ENCODE measurements around the gene ACSF3.

DNA sequence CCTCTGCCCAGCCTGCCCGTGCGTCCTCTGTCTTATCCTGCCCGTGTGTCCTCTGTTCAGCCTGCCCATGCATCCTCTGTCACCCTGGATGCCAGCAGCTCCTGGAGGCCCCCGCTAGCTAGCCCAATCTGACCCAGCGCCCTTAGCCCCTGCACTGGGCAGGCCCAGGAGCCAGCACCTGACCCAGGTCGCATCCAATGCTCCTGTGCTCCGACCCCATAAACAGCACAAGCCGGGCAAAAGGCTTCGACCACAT is 91.0 kb downstream of the ACSF3 start:
- no peak for TF ChIP-seq EZH2 (IDR thresholded peaks at IDR 0.05; ENCODE audit: low read depth)
- TF ChIP-seq, protein P1, sequence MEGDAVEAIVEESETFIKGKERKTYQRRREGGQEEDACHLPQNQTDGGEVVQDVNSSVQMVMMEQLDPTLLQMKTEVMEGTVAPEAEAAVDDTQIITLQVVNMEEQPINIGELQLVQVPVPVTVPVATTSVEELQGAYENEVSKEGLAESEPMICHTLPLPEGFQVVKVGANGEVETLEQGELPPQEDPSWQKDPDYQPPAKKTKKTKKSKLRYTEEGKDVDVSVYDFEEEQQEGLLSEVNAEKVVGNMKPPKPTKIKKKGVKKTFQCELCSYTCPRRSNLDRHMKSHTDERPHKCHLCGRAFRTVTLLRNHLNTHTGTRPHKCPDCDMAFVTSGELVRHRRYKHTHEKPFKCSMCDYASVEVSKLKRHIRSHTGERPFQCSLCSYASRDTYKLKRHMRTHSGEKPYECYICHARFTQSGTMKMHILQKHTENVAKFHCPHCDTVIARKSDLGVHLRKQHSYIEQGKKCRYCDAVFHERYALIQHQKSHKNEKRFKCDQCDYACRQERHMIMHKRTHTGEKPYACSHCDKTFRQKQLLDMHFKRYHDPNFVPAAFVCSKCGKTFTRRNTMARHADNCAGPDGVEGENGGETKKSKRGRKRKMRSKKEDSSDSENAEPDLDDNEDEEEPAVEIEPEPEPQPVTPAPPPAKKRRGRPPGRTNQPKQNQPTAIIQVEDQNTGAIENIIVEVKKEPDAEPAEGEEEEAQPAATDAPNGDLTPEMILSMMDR (conservative IDR thresholded peaks at IDR 0.05): no peak

Measured in PC-9 (cell line).